Putamen (tissue), 1 donor: Measurements from ENCODE around the gene KCP.

Experiments
- DNase-seq: peaks from one replicate; pipeline ENCODE4 v3.0.0-alpha.2; 2016; ENCODE audit warnings: low spot score

The KCP gene

DNA sequence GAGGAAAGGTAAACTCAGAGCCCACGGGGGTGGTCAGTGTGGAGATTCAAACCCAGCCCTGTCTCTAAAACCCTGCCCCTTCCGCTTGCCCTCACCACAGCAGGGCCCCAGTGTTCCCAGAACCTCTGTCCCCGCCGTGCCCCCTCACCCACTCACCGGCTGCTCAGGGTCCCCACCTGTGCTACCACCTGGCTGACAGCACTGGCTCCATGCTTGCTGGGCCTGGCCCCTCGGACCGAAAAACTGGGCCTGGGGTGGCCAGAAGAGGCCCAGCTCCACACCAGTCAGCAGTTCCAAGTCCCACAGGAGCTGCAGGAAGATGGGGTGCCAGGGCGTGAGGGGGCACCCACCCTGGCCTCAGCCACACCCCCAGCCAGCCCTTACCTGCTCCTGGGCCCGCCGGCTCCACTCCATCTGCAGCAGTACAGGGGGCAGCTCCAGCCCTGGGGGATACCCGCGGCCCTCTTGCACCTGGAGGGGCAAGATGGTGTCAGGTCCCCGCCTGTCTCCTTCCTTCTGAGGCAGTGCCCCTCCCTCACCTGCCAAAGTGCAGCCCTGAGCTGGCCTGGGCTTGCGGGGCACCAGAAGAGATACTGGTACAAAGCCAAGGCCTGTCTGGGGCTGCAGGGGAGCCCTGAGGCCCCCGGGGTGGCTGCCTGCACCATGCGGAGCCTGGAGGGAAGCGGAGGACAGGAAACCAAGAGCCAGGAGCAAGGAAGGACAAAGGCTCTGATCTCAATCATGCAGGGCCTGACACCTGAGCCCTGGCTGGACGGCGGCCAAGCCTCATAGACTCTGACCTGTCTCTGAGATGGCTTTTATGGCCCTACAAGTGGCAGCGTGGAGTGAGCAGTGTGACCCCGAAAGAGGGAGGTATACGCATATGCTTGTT, 36.1 kb downstream of the KCP start:
- no peak for DNase-seq

DNA sequence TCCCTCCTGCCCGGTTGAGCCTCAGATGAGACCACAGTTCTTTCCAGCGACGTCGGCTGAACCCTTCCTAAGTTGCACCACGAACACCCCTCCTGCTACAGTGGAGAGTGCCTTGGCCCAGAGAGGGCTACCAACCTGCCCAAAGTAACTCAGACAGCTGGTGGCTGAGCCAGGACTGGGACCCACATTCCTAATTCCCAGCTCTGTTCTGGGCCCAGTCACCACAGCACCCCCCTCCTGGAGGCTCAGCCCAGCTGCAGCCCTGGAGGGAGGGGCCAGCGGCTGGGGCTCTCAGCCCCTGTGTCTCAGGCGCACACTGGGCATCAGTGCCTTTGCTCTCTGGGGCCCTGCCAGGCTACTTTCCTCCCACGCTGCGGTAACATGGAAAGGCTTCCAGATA, 37.3 kb downstream of the KCP start:
- DNase-seq: no peak

DNA sequence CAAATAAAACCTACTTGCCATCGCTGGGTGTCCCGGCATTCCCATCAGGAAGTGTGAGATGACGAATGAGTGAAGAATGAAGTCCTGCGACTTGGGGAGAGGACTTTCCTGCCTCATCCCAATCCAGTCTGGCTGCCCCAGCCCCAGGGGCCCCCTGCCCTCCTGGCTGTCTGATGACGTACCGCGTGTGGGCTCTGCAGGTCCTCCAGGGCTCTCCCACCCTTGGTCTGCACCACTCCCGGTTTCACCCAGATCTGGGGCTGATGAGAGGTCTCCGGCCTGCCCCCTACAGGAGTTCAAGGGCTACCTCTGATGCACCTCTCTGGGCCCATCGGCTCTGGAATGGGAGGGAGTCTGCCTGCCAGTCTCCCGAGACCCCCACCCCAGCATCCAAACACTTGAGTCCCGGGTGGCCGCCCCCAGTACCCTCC, 38.1 kb downstream of the KCP start:
- no peak for DNase-seq

DNA sequence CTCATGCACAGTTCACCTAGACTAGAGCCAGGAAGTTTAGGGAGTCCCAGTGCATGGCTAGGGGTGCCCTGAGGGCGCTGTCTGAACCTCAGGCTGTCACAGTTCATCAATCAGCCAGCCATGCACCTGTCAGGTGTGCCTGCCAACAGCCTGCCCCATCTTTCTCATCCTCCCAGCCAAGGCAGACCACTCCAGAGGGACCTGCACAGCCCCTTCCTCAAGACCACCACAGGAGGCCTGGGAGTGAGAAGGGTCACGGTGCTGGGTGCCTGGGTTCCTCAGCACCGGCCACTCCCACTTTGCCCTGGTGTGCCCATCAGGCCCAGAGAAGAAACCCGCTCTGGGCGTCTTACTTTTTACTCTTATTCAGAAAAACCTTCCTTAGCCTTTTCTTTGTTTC, 39.5 kb downstream of the KCP start:
- DNase-seq: no peak

DNA sequence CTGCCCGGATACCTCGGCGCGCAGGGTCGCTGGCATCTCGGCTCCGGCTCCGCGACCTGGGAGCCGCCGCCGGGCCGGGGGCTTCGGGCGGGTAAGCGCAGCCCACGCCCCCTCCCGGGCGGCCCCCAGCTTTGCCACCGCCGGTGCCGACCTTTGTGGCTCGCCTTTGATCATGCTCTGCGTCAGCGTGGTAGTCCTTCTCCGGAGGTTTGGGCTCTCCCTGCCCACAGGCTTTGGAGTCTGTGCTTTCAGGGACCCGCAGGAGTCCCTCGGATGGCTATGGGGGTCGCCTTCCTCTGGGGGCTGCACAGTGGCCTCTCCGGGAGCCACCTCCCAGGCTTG, 40.6 kb downstream of the KCP start:
- no peak for DNase-seq

DNA sequence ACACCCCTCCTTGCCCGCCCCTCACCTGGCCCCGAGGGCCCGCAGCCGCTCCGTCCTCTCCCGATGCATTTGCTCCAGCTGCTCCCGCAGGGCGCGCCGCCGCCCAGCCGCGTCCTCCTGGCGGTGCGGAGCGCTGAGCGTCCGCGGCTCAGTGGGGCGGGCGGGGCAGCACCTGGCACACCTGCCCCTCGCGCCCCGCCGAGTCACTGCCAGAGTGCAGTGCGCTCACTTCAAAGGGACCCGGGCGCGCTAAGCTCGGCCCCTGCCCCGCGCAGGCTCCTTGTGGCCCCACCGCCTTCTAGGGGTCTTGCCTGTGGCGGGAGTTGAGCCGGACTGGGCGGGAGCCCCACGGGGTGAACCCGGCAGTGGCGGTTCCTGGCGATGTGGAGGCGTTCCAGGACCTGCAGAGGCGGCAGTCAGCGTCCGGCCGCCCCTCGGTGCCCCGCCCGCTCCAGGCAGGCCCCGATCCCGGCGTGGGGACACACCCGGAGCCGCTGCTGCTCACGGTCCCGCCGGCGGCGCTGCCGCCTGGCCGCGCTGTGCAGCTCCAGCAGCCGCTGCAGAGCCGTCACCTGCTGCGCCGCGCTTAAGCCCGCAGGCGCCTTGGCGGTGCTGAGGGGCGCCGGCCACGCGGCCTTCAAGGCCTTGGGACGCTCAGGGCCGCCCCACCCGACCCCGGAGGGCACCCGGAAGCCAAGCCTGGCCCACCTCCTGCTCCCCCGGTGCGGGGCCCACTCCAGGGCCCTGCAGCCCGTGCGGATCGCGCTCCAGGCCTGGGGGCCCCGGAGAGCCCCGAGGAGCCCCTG, 41.2 kb downstream of the KCP start:
- peak; percentile 37 for DNase-seq

DNA sequence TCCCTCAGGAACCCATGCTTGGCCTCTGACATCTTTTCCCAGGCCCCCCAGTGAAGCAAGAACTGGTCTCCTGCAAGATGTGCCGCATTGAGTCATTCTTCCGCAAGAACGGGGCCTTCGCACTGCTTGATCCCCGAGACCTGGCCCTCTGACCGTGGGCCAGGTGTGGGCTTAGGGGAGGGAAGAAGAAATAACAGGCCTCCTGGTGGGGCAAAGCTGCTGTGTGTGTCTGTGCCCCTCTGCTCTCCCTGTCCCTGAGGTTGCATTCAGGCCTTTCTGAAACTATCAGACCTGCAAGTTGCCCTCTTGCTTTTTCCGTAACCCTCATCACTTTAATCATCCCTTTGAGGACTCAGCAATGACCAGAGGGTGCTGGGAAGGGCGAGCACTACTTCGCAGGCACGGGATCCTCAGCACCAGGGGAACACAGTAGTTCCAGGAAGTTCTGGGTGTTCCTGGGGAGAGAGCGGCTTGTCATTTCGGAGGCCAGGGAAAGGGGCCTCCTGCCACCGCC, 41.8 kb downstream of the KCP start:
- no peak for DNase-seq

DNA sequence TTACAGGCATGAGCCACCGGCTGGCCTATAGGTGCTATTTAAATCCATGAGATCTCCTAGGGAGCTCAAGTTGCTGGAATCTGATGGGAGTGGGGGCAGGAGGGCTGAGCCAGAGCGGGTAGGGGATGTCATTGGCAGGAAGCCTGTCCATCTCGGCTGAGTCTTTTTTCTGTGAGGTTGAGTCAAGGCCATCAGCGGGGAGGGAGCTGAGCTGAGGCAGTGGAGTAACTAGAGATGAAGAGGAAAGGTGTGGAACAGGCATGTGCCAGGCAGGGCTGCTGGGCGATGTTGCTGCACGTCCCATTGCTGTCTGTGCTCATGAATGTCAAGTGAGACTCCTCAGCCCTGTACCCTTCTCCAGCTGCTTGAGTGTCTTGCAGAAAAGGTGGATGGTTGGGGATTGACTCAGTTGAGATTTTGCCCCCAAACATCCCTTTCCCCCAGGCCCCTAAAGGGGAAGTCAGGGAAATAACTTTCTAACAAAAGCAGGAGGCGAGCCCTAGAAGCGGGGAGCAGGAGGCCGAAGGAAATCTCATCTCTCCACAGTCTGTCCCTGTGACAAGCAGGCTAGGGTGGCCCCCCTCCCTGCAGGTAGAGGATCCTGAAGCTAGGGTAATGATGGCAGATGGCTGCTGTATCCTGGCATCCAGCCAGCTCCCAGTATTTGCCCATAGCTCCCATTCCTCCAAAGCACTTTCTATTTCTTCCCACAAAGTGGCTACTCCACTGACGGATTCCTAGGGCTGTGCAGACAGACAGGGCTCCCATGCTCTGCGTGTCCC, 42.5 kb downstream of the KCP start:
- DNase-seq: no peak

DNA sequence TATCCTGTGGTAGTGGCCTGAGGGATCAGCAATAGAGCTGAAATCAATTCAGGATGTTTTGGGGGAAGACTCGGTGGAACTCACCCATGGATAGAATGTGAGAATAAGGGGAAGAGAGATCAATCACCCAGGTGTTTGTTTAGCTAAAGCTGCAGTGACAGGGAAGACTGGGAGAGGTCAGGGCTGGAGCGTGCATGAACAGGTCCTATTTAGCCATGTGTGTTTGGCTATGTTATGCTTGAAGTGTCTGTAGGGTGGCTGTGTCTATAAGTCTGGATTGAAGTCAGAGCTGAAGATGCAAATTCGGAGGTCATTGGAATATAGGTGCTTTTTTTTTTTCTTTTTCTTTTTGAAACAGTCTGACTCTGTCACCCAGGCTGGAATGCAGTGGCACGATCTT, 43.3 kb downstream of the KCP start:
- no peak for DNase-seq

DNA sequence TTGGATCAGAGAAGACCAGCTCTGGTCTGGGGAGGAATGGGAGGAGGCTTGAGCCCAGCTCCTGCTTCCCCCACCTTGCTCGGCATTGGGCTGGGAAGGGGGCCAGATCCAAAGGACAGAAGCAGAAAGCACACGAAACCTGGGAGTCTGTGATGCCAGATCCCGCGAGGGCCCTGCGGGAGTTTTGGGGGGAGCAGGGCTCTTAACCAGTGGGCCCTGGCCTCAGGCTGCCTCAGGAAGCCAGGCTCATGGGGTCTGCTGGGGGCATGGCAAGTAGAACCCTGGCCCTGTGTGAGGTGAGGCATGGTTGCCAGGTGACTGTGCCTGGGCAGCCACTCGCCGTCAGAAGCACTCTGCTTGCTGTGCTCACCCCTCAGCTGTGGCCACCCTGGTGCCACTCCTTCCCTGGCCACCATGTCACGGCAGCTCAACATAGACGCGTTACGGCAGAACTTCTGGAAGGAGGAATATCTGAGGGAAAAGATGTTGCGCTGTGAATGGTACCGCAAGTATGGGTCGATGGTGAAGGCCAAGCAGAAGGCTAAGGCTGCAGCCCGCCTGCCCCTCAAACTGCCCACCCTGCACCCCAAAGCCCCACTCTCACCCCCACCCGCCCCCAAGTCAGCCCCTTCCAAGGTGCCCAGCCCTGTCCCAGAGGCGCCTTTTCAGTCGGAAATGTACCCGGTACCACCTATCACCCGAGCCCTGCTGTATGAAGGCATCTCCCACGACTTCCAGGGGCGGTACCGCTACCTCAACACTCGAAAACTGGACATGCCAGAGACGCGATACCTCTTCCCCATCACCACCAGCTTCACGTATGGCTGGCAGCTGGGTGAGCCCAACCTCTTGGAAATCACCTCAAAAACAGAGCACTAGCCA, 44.3 kb downstream of the KCP start:
- DNase-seq: no peak

DNA sequence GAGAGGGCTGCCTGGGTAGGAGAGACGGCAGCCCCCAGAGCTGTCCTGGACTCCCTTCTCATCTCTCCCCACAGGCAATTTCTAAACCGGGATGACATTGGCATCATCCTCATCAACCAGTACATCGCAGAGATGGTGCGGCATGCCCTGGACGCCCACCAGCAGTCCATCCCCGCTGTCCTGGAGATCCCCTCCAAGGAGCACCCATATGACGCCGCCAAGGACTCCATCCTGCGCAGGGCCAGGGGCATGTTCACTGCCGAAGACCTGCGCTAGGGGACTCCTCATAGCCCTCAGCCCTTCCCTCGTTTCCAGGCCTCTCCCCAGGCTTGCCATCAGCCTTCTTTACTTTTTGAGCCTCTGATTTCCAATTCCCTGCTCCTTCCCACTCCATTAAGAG, 45.2 kb downstream of the KCP start:
- DNase-seq: no peak

DNA sequence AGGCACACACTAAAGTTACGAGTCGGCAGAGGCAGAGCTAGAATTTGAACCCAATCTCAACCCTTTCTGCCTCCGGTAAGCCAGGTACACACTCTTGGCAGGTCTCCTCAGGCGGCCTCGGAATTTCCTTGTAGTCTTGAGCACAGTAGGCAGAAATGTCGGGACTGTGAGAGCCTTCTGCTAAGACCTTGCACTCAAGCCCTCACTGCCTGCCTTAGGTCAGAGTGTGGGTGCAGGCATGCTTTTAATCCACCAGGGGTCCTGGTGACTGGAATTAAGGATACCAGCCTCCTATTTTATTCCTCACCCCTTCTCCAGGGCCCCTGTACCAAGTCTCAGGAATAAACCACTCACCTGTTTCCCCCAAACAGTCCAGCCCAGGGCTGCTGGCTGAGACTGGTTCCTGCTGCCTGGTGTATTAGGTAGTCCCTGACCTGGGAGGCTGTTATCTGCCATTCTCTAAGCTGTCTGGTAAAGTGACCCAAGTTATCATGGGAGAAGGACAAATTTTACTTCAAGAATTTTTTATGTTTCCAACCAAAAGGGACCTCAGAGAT, 47.0 kb downstream of the KCP start:
- no peak for DNase-seq

DNA sequence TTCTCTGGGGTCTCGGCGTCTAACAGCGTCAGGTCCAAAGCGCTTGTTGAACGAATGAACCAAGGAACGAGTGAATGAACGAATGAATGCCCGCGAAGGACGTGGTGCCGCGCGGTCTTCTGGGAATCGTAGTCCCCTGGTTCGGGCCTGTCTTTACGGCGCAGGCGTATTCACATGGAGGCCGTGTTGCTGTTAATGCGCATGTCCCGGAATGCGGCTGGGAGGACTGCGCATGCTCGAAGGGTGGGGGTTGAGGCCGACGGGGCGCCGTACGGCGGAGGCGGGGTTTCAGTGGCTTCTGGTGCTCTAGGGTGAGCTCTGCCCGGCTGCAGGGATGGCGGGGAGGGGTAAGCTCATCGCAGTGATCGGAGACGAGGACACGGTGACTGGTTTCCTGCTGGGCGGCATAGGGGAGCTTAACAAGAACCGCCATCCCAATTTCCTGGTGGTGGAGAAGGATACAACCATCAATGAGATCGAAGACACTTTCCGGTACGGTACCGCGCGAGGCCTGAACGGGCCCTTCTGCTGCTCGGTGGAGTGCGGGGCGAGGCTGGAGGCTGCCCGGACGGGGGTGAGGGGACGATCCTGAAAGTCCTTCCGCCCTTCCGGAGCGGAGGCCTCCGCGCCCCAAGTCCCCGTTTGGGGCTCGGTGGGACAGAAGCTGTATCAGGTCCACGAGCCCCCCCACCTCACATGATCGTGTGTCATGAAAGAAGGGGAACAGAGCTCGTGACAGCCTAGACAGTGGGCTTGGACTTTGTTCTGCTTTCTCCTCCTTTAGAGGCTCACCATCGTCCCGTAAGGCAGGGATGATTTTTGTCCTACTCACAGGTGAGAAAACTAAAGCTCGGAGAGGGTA, 47.7 kb downstream of the KCP start, which contains the start of gene ATP6V1F:
TSS of gene ATP6V1F (plus strand) at position 286 of the 862 bp plus-strand sequence. CDS start at position 335, 49 bp downstream.
- DNase-seq: peak; percentile 95

DNA sequence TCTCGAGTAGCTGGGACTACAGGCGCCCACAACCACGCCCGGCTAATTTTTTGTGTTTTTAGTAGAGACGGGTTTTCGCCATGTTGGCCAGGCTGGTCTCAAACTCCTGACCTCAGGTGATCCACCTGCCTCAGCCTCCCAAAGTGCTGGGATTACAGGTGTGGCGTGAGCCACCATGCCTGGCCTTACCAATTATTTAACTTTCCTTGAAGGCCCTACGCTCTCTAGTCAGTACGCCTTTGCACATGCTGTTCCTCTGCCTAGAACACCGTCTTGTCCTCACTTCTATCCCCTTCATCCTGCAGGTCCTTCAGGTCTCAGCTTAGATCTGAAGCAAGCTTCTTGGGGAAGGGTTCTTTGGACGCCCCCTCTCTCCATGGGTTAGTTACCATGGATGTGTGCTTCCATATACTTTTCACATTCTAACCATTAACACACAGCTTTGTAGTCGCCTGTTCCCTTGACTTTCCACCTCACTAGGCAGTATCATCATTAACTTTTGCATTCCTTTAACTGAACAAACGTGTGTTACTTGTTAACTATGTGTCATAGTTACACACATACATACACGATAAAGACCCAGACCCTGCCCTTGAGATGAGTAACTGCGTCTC, 48.4 kb downstream of the KCP start:
- DNase-seq: no peak

DNA sequence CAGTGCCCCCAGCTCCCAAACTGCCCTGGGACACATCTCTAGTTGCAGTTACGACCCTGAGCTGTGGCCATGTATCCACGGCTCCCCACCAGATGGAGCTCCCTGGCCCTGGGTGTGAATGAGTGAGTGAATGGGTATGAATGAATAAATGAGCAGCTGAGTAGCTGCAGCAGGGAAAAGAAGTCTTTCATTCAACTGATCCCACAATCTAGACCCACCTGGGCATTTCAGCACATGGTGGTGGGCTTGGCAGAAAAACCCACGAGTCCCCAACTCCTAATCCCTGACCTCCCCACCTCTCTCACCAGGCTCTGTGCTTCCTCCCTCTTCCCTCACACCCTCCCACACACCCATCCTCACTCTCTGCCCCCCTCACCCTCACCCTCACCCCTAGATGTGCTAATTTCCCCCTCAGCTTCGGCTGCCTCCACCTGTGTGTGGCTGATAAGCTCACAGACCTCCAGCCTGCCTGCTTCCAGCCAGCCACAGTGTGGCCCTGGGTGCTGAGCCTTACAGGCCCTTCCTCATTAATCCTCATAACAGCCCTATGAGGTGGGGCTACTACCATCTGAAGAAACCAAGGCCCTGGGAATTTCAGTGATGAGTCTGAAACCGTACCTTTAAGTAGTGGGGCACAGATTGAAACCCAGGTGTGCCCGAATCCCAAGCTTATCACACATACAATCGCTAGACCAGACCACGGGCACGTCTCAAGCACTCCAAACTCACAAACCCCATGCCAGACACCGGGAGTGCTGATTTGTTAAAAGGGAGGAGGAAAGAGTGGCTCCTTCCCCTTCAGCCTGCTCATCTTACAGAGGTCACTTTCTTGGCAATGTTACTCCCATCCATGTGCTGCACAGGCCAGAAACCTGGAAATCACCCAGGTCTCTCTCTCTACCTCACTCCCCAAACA, 50.1 kb downstream of the KCP start:
- no peak for DNase-seq

DNA sequence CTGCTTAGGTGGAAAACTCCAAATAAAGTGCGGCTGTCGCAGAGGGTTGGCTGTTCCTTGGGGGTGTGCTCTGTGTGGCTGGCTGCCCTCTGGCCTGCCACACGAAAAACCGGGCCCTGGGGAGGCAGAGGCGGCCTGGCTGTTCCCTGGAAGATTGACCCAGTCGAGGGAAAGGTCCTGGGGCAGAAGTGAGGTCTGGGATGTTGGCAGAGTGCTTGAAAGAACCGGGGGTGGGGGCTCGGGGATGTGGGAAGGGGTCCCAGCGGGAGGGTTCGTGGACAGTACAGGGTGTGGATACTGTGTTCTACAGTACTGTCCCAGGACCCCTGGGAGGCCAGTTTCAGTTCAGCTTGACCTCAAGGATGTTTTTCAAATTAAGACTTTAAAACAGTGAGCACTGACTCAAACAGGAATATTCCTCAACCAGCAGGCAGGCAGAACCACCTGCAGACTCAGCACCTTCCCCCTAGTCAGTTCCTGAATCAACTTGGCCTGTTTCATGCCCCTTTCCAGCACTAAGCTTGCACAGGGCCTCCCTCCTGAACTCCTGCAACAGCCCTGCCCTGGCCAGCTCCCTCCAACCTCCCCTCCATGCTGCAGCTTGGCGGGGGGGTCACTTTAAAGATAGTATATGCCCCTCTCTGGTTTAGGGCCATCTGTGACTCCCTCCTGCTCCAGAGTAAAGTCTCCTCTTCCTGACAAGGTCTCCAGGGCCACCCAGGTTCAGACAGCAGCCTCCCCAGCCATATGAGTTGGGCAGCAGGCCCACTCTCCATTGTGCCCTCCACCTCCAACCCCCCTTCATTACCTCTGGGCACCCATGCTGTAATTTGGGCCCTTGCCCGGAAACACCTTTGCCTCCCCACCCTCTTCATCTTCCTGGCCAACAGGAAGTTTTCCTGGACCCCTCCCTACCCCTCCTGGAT, 51.0 kb downstream of the KCP start:
- DNase-seq: no peak
